ENCODE data around the gene BEST2.

BEST2 gene

GRCh38 chr19:12772323-12772722 lies 20.7 kb downstream of the BEST2 start:
- no peak for DNase-seq

GRCh38 chr19:12773571-12773970 lies 22.0 kb downstream of the BEST2 start:
- DNase-seq = no peak

GRCh38 chr19:12774588-12775555 lies 23.3 kb downstream of the BEST2 start, which contains the start of gene HOOK2:
TSS of gene HOOK2 (minus strand) at chr19:12775552. CDS start at chr19:12775449, 103 bp downstream.
- no peak for DNase-seq

GRCh38 chr19:12777217-12778016 lies 25.8 kb downstream of the BEST2 start:
- DNase-seq = peak; percentile 72

- peak; percentile 34 for DNase-seq
Measured at GRCh38 chr19:12778017-12778904, 26.7 kb downstream of the BEST2 start.

- DNase-seq = no peak
Measured at GRCh38 chr19:12778905-12779161, 27.2 kb downstream of the BEST2 start.

GRCh38 chr19:12779162-12779993 lies 27.8 kb downstream of the BEST2 start:
- no peak for DNase-seq

GRCh38 chr19:12782174-12782423 lies 30.5 kb downstream of the BEST2 start:
- DNase-seq = no peak

- peak; percentile 86 for DNase-seq
Measured at GRCh38 chr19:12782424-12783290, 31.1 kb downstream of the BEST2 start.

GRCh38 chr19:12783291-12783848 lies 31.8 kb downstream of the BEST2 start:
- peak; percentile 58 for DNase-seq

GRCh38 chr19:12783849-12784393 lies 32.3 kb downstream of the BEST2 start:
- no peak for DNase-seq

- DNase-seq = no peak
Measured at GRCh38 chr19:12784394-12784870, 32.8 kb downstream of the BEST2 start.

GRCh38 chr19:12784871-12785430 lies 33.4 kb downstream of the BEST2 start:
- no peak for DNase-seq

GRCh38 chr19:12785431-12786031 lies 33.9 kb downstream of the BEST2 start:
- no peak for DNase-seq

- no peak for DNase-seq
Measured at GRCh38 chr19:12786141-12786870, 34.7 kb downstream of the BEST2 start.

- no peak for DNase-seq
Measured at GRCh38 chr19:12786952-12787351, 35.4 kb downstream of the BEST2 start.

GRCh38 chr19:12787458-12787857 lies 35.9 kb downstream of the BEST2 start:
- DNase-seq = no peak

GRCh38 chr19:12788042-12788681 lies 36.6 kb downstream of the BEST2 start:
- no peak for DNase-seq

All from stimulated activated naive CD4-positive, alpha-beta T cell treated with Interleukin-2 at 50 U/mL for 16 hours (primary cell).